Panc1 (cell line): ENCODE results near the gene IL24. TPM values are rescaled to one million over a fixed set of nuclear protein-coding genes. Genes with fewer than 3 reads are reported as not detected.
A peak's percentile ranks its signal among the peaks of the same experiment; 100 is the strongest.

Source experiments
- ATAC-seq: fragments of 200-7000 bp; cut with Tn5 transposase; 2 replicates; pipeline ENCODE4 v1.9.1; 2020; ENCODE audit warnings: mild to moderate bottlenecking, moderate library complexity
- BruUV-seq: library from RNA; stranded (reverse); fragments of 400-500 nt; replicated peaks from 2 replicates; lab custom pipeline; 2021; lab: Mats Ljungman, UMichigan
- CTCF ChIA-PET: fragments of 300-600 bp; sonication (Branson Sonifier 250); formaldehyde crosslinking; loops from one replicate; lab custom pipeline; 2022; ENCODE audit warnings: antibody characterized with exemption; lab: Charles Lee
- POLR2A ChIA-PET: fragments of 300-600 bp; sonication (Branson Sonifier 250); formaldehyde crosslinking; loops from one replicate; lab custom pipeline; 2022; ENCODE audit warnings: antibody characterized with exemption; lab: Charles Lee
- DNase-seq: peaks from one replicate; pipeline ENCODE4 v3.0.0-alpha.2; 2010; ENCODE audit warnings: low read depth, low spot score
- H3K27ac ChIP-seq: 2 replicates; pipeline ENCODE4 v1.5.1; 2011; ENCODE audit warnings: mild to moderate bottlenecking, low read length, inconsistent platforms
- H3K27me3 ChIP-seq: fragments of 200-500 bp; sonication (Bioruptor generic); 2 replicates; pipeline ENCODE4 v1.6.0; 2014; ENCODE audit warnings: low read length, inconsistent platforms; ENCODE audit not compliant: control insufficient read depth, insufficient read depth
- H3K36me3 ChIP-seq: fragments of 200-500 bp; sonication (Bioruptor generic); 2 replicates; pipeline ENCODE4 v1.5.1; 2014; ENCODE audit warnings: inconsistent platforms, mild to moderate bottlenecking, low read length, moderate library complexity; ENCODE audit not compliant: control insufficient read depth, insufficient read depth
- H3K4me1 ChIP-seq: 2 replicates; pipeline ENCODE4 v1.5.1; 2011; ENCODE audit warnings: inconsistent platforms, mild to moderate bottlenecking, low read length, moderate library complexity; ENCODE audit not compliant: control insufficient read depth, insufficient read depth
- H3K4me3 ChIP-seq, 2 experiments: 2 replicates each; pipeline ENCODE4 v1.5.1; 2011 to 2012; ENCODE audit warnings: low read depth in 2 of 2, low read length in 2 of 2, mild to moderate bottlenecking in 2 of 2, inconsistent platforms in 1 of 2, moderate library complexity in 1 of 2
- H3K9me3 ChIP-seq: fragments of 200-500 bp; sonication (Bioruptor generic); 2 replicates; pipeline ENCODE4 v1.5.1; 2014; ENCODE audit warnings: low read depth, mild to moderate bottlenecking, inconsistent platforms, low read length, moderate library complexity; ENCODE audit not compliant: control insufficient read depth, insufficient read depth
- CTCF ChIP-seq: fragments of 450-650 bp; IDR thresholded peaks from 2 replicates; pipeline ENCODE4 v1.5.1; 2017; ENCODE audit warnings: mild to moderate bottlenecking
- POLR2AphosphoS5 ChIP-seq: IDR thresholded peaks from 2 replicates; pipeline ENCODE4 v1.6.1; 2012; ENCODE audit warnings: mild to moderate bottlenecking, low read depth, low read length, moderate library complexity
- REST ChIP-seq, 2 experiments: IDR thresholded peaks; 2 replicates each; pipeline ENCODE4 v1.6.1; 2011 to 2012; ENCODE audit warnings: low read depth in 2 of 2, control low read depth in 1 of 2, low read length in 1 of 2, mild to moderate bottlenecking in 1 of 2, moderate library complexity in 1 of 2; ENCODE audit not compliant: insufficient read depth in 1 of 2
- SIN3A ChIP-seq: IDR thresholded peaks from 2 replicates; pipeline ENCODE4 v1.6.1; 2012; ENCODE audit warnings: low read depth, mild to moderate bottlenecking, low read length, moderate library complexity, borderline replicate concordance; ENCODE audit not compliant: insufficient read depth
- TCF7L2 ChIP-seq: IDR thresholded peaks from 2 replicates; pipeline ENCODE4 v1.6.1; 2011; ENCODE audit warnings: mild to moderate bottlenecking, low read depth, low read length, inconsistent platforms
- in situ Hi-C: cut with HindIII; loops from 2 replicates; pipeline ENCODE4 v1.10.0; 2016; ENCODE audit warnings: low sequenced_read_pairs, low pct_unique_long_range_greater_than_20kb
- intact Hi-C: fragments of 100-400 bp; cut with micrococcal nuclease; formaldehyde crosslinking; loops from one replicate; pipeline ENCODE4 v1.10.0; 2022; ENCODE audit not compliant: unreplicated experiment
- total RNA-seq: library from RNA; stranded (reverse); gene quantifications from one replicate; pipeline ENCODE4 v1.2.1, GENCODE V29; 2021; ENCODE audit not compliant: unreplicated experiment

Gene IL24
- total RNA-seq, 1 experiment from 2014 or later = not detected

- H3K4me1 ChIP-seq = no peaks in the 10 kb centered on the region
- no peak for DNase-seq
- H3K4me3 ChIP-seq = no peak overlapping the region
- CTCF ChIA-PET = no interaction called here
- no peak for ATAC-seq
- no peaks in the 10 kb centered on the region for H3K9me3 ChIP-seq
- H3K36me3 ChIP-seq = no peaks in the 10 kb centered on the region
- in situ Hi-C loops (no loop called here), intact Hi-C loops (no loop called here)
- POLR2A ChIA-PET = no interaction called here
- no TSS peak for BruUV-seq
- peaks cover 8% of the 10 kb centered on the region for H3K27me3 ChIP-seq
- no peak overlapping the region for H3K27ac ChIP-seq
- TF ChIP-seq REST (IDR thresholded peaks at IDR 0.05; ENCODE audit: insufficient read depth in 1 of 2, low read depth in 2 of 2, low read length in 1 of 2) (no peak), TCF7L2 (no peak), SIN3A (no peak)
These were observed 982 bp upstream of the IL24 start for GRCh38 chr1:206896261-206896660.

- POLR2A ChIA-PET = no interaction called here
- Histone ChIP-seq H3K27ac (no peak overlapping the region), H3K4me1 (no peaks in the 10 kb centered on the region), H3K9me3 (no peaks in the 10 kb centered on the region), H3K36me3 (no peaks in the 10 kb centered on the region), H3K27me3 (no peaks in the 10 kb centered on the region; the same call in 1 of the 2 replicates), H3K4me3 (no peak overlapping the region)
- CTCF ChIA-PET = no interaction called here
- intact Hi-C loops = no loop called here
- in situ Hi-C loops = no loop called here
- no TSS peak for BruUV-seq
- TF ChIP-seq TCF7L2 (no peak), SIN3A (no peak), REST (IDR thresholded peaks at IDR 0.05; ENCODE audit: insufficient read depth in 1 of 2, low read depth in 2 of 2, low read length in 1 of 2) (no peak), CTCF (no peak), POLR2AphosphoS5 (no peak)
- DNase-seq (no peak), ATAC-seq (peak; percentile 38; the same call in 1 of the 2 replicates)
These were observed 1.1 kb downstream of the IL24 start for GRCh38 chr1:206898089-206898914.
